HG03097 (cell line): ENCODE data around the gene CBL.

Source experiments
- ATAC-seq: cut with Tn5 transposase; IDR thresholded peaks from one replicate; pipeline ENCODE4 v1.9.1; 2021; ENCODE audit not compliant: unreplicated experiment, low FRiP score

The CBL gene

GRCh38 chr11:119342023-119342300 is 135.8 kb downstream of the CBL start:
- no peak for ATAC-seq

- no peak for ATAC-seq
Measured at GRCh38 chr11:119342362-119343130, 136.4 kb downstream of the CBL start.

GRCh38 chr11:119343726-119344125 is 137.6 kb downstream of the CBL start:
- ATAC-seq = no peak

- ATAC-seq = no peak
Measured at GRCh38 chr11:119344291-119345010, 138.3 kb downstream of the CBL start.

GRCh38 chr11:119345685-119346084 is 139.5 kb downstream of the CBL start:
- ATAC-seq = no peak

GRCh38 chr11:119346605-119347004 is 140.5 kb downstream of the CBL start, which contains the start of gene MFRP:
TSS of gene MFRP (minus strand) at chr11:119346705. CDS start at chr11:119346513, 192 bp downstream.
- ATAC-seq = no peak

GRCh38 chr11:119347242-119347641 is 141.1 kb downstream of the CBL start:
- ATAC-seq = no peak

- ATAC-seq = no peak
Measured at GRCh38 chr11:119347940-119348605, 141.9 kb downstream of the CBL start.

- no peak for ATAC-seq
Measured at GRCh38 chr11:119350302-119350701, 144.2 kb downstream of the CBL start.

GRCh38 chr11:119351232-119351631 is 145.1 kb downstream of the CBL start:
- ATAC-seq = no peak

GRCh38 chr11:119352857-119353260 is 146.7 kb downstream of the CBL start:
- no peak for ATAC-seq

GRCh38 chr11:119355091-119355843 is 149.1 kb downstream of the CBL start:
- ATAC-seq = no peak

GRCh38 chr11:119356349-119357031 is 150.4 kb downstream of the CBL start:
- ATAC-seq = peak; percentile 78

- ATAC-seq = no peak
Measured at GRCh38 chr11:119357074-119357473, 150.9 kb downstream of the CBL start.
